ENCODE measurements around the gene TUBE1.

GRCh38 chr6:112036088-112036637 is 51.1 kb downstream of the TUBE1 start:
- TF ChIP-seq, protein P1, sequence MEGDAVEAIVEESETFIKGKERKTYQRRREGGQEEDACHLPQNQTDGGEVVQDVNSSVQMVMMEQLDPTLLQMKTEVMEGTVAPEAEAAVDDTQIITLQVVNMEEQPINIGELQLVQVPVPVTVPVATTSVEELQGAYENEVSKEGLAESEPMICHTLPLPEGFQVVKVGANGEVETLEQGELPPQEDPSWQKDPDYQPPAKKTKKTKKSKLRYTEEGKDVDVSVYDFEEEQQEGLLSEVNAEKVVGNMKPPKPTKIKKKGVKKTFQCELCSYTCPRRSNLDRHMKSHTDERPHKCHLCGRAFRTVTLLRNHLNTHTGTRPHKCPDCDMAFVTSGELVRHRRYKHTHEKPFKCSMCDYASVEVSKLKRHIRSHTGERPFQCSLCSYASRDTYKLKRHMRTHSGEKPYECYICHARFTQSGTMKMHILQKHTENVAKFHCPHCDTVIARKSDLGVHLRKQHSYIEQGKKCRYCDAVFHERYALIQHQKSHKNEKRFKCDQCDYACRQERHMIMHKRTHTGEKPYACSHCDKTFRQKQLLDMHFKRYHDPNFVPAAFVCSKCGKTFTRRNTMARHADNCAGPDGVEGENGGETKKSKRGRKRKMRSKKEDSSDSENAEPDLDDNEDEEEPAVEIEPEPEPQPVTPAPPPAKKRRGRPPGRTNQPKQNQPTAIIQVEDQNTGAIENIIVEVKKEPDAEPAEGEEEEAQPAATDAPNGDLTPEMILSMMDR (IDR thresholded peaks at IDR 0.05): no peak
- no peak for TF ChIP-seq POLR2A (IDR thresholded peaks at IDR 0.05)
